Mononuclear cell (primary cell): ENCODE data around the gene IL2RA. TPM values are rescaled to one million over a fixed set of nuclear protein-coding genes. Genes with fewer than 3 reads are reported as not detected.
"Not testable (repeated sequence)": the region's sequence is repeated elsewhere in the genome, so short reads cannot be mapped to it uniquely, and the experiment has no call there.

Experiments used
- H3K27me3 ChIP-seq: 2 replicates; pipeline ENCODE4 v1.6.0; 2011; ENCODE audit warnings: low read length, control low read depth; ENCODE audit not compliant: insufficient read depth
- H3K4me1 ChIP-seq: 2 replicates; pipeline ENCODE4 v1.5.1; 2011; ENCODE audit warnings: mild to moderate bottlenecking, low read length, control low read depth; ENCODE audit not compliant: insufficient read depth
- H3K4me3 ChIP-seq: 2 replicates; pipeline ENCODE4 v1.5.1; 2011; ENCODE audit warnings: mild to moderate bottlenecking, low read length, moderate library complexity
- H3K9me3 ChIP-seq: 2 replicates; pipeline ENCODE4 v1.5.1; 2011; ENCODE audit warnings: low read depth, mild to moderate bottlenecking, control low read depth, low read length
- total RNA-seq: library from RNA; depleted of rRNA; stranded (reverse); fragments of >200 nt; gene quantifications from one replicate; pipeline ENCODE4 v1.2.3, GENCODE V29; 2012

IL2RA gene
- 3.7 TPM for total RNA-seq

DNA sequence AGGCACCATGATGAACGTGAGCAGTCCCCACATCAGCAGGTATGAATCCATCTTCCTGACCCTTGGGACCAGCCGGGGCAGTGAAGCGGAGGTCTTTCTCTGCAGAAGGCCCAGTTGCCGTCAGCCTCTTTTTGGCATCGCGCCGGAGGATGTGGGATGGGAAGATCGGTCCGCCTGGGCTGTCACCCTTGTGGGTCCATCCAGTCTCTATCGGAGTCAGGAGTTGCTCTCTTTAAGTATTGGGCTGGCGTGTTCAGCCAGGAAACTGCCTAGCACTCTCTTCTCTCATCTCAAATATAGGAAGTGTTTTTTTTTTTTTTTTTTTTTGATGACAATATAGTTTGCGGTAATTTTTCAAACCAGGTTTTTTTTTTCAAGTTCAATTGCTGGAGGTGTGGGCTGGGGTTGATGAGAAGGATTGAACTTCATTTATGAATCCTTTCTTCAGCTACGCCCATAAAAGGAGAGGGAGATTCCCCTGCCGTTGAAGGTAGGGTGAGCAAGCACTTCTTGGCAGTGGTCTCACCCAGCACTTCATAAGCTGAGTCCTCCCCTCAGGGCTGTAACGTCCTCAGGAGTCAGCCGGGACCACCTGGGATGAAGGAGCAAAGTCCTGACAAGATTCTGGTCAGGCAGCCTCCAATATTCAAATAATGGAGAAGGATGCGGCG lies at the start of gene IL2RA:
Gene IL2RA, minus strand, starts transcription at position 267 of the 671 bp plus-strand sequence. Its CDS starts 216 bp downstream, at position 51.
- no peaks in the 10 kb centered on the region for H3K9me3 ChIP-seq
- no peaks in the 10 kb centered on the region for H3K27me3 ChIP-seq
- peaks cover 44% of the 10 kb centered on the region for H3K4me1 ChIP-seq
- H3K4me3 ChIP-seq = peak within 1 kb of the TSS; percentile 44

DNA sequence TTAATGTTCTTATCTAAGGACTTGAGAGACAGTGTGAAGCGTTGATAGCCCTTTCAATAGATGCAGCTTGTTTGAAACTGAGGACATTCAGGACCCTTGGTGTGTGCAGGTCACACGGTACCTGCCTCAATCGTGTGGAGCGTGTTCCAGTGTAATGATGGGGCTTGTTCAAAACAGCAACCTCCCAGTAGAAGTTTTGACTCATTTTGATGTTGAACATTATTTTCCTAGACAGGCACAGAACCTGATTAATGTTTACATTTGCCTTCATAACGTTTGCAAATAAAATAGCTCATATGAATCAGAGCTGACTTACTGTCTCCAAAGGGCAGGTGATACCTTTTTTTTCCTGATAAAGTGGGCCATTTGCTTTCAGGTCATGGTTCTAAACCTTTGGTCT lies 48.0 kb upstream of the IL2RA start:
- Histone ChIP-seq H3K4me1 (peaks cover 16% of the 10 kb centered on the region), H3K27me3 (no peaks in the 10 kb centered on the region), H3K9me3 (no peaks in the 10 kb centered on the region), H3K4me3 (no peak overlapping the region)

DNA sequence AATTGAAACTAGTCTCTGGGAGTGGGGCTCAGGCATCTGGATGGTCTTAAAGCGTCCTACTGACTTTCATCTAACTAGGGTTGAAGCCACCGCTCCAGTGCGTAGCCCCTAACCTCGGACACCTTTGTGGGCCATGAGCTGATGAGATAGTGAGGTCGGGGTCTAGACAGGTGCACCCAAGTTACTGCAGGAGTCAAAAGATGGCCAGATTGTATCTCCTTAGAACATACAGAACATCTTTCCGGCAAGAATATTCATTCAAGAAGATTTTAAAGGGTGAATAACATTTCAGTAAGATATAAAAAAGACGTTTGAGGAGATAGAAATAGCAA lies 47.2 kb upstream of the IL2RA start:
- no peak overlapping the region for H3K4me3 ChIP-seq
- H3K27me3 ChIP-seq = no peaks in the 10 kb centered on the region
- H3K9me3 ChIP-seq = no peaks in the 10 kb centered on the region
- H3K4me1 ChIP-seq = peaks cover 16% of the 10 kb centered on the region

DNA sequence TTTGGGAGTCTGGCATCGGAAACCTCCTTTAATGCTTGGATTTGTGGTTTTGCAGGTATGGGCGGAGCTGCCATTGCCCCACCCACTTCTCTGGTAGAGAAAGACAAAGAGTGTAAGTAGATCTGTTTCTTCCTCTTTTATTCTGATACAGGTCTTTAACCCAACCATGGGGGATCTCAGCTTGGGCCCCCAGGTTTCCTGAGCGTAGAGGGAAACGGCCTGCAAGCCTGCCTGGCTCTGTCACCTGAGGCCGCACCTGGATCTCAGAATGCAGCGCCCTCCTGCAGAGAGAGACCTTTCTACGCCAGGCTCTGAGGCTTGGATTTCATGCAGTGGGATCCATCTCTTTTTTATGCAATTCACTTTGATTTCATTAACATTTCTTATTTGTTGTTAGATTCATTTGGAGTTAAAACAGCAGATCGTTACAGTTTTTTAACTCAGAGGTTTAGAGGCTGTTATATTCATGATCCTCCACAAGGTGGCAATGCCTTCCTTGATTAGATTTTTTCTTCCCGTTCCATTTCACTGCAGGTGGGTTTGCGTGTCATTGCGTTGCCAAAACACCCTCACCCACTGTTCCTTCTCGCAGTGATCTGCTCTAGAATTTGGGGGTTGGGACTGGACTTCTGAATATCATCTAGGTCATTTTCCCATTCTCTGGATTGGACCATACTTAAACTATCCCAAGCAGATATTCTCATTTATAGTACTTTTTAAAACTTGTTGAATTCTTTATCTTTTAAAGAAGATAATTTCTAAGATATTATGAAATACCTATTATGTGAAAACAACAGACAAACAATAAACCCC lies 46.7 kb upstream of the IL2RA start:
- Histone ChIP-seq H3K4me1 (peaks cover 16% of the 10 kb centered on the region), H3K9me3 (no peaks in the 10 kb centered on the region), H3K27me3 (no peaks in the 10 kb centered on the region), H3K4me3 (no peak overlapping the region)

DNA sequence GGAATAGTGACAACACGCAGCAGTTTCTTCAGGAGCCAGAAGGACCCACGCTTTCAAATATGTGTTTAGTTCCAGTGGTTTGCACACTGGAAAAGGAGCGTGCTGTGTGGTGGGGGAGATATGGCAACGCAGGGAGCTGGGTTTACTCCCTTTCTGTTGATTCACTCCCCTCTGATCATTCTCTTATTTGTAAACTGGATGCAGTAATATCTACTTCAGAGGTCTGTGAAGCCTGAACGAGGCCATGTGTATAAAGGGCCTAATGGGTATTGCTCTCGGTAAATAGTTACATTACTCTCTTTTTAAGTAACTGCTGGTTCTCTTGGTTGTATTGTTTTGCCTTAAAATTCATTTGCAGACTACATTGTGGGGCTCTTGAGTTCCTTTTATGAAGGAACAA lies 45.9 kb upstream of the IL2RA start:
- Histone ChIP-seq H3K4me3 (no peak overlapping the region), H3K4me1 (peaks cover 16% of the 10 kb centered on the region), H3K27me3 (no peaks in the 10 kb centered on the region), H3K9me3 (no peaks in the 10 kb centered on the region)

DNA sequence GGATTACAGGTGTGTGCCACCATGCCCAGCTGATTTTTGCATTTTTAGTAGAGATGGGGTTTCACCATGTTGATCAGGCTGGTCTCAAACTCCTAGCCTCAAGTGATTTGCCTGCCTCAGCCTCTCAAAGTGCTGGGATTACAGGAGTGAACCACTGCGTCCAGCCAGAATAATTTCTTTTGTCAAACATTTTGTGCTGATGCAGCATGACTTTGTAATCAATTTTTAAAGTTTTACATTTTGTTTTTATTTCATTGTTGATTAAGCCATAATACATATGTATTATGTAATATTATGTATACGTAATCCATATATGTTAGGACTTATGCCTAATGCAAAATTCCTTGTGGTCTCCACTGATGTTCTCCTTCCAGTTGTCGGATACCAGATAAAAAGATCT lies 45.4 kb upstream of the IL2RA start:
- not testable (repeated sequence) for H3K27me3 ChIP-seq, H3K4me3 ChIP-seq, H3K9me3 ChIP-seq
- H3K4me1 ChIP-seq = peaks cover 16% of the 10 kb centered on the region

DNA sequence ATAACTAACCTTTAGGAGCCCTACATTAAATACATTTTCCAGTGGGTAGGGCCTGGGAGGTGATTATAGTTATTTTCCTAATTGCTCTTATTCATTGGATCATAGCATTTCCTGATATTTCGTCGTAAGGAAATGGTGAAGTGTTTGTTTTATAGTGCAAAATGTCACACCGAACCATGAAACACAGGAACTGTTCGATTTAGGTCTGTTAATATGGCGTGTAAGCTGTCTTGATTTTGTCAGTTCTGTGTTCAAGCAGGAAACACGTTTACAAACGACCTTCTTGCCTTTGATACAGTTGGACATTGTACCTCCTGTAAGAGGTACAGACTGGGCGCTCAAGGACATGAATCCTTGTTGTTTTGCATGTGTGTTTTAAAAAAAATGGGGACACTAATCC lies 41.4 kb upstream of the IL2RA start:
- peaks cover 7% of the 10 kb centered on the region for H3K4me1 ChIP-seq
- no peak overlapping the region for H3K4me3 ChIP-seq
- H3K27me3 ChIP-seq = no peaks in the 10 kb centered on the region
- H3K9me3 ChIP-seq = no peaks in the 10 kb centered on the region

DNA sequence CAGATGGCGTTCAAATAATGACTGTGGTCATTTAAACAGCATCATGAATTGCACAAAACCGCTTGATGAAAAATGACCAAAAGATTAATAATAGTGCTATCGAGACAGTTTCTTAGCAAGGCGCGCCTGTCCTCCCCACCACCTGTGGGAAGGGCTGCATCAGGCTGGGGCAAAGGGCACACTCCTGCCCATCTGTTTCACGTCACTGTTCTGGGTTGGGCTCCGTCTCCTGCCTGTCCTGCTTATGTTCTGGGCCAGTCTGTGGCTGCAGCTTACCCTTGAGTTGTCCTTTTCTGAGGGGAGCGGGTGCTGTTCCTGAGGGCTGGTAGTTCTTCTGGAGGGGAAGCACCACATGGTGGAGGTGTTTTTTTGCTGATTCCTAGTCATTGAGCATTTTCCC lies 40.0 kb upstream of the IL2RA start:
- H3K4me3 ChIP-seq = no peak overlapping the region
- no peaks in the 10 kb centered on the region for H3K4me1 ChIP-seq
- H3K9me3 ChIP-seq = no peaks in the 10 kb centered on the region
- H3K27me3 ChIP-seq = no peaks in the 10 kb centered on the region

DNA sequence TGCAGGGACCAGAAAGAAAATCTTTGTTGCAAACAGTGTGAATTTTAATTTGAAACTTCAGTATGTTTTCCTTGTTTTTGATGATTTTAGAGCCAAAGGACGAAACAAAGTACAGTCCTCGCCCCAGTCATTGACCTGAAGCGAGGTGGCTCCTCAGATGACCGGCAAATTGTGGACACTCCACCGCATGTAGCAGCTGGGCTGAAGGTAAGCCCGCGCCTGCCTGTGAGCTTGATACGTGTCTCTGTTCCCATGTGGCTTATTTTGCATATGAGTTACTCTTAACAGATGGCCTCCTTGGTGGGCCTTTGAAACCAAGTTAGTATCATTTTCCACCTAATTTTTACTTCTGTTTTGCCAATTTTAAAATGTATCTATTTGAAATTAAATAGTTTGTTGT lies 39.0 kb upstream of the IL2RA start:
- Histone ChIP-seq H3K4me3 (no peak overlapping the region), H3K27me3 (no peaks in the 10 kb centered on the region), H3K4me1 (no peaks in the 10 kb centered on the region), H3K9me3 (no peaks in the 10 kb centered on the region)

DNA sequence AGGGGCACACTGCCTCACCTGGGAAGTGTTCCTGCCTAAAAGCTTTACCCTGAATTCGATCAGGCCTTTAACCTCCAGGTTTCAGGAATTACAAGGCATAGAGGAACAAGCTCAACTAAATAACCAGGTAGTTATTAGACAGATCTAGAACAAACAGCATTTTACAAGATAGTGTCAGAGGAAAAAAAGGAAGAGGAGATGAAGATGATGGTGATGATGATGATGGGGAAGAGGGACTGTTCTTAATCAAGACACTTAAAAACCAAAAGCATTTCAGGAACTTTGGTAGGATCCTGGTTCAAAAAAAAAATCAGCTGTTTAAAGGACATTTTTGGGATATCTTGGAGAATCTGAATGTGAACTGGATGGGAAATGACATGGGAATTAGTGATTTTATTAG lies 38.2 kb upstream of the IL2RA start:
- Histone ChIP-seq H3K4me1 (no peaks in the 10 kb centered on the region), H3K27me3 (no peaks in the 10 kb centered on the region), H3K9me3 (no peaks in the 10 kb centered on the region), H3K4me3 (no peak overlapping the region)

DNA sequence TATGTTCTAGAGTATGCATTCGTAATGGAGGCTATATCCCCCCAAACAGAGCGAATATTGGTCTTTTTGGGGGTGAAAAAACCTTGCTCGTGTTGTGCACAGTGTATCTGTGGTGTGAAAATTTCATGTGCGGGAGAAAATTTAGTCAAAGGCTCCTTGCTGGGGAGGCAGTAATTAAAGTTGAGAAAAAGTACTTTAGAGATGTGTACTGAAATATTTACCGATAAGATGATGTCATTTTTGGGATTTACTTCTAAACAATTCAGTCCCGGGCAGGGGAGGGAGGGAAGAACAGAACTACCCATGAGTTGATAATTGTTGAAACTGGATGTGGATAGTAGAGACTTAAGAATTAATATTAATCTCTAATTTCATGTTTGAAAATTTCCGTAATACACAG lies 36.0 kb upstream of the IL2RA start:
- Histone ChIP-seq H3K9me3 (no peaks in the 10 kb centered on the region), H3K4me1 (peaks cover 8% of the 10 kb centered on the region), H3K27me3 (no peaks in the 10 kb centered on the region), H3K4me3 (no peak overlapping the region)

DNA sequence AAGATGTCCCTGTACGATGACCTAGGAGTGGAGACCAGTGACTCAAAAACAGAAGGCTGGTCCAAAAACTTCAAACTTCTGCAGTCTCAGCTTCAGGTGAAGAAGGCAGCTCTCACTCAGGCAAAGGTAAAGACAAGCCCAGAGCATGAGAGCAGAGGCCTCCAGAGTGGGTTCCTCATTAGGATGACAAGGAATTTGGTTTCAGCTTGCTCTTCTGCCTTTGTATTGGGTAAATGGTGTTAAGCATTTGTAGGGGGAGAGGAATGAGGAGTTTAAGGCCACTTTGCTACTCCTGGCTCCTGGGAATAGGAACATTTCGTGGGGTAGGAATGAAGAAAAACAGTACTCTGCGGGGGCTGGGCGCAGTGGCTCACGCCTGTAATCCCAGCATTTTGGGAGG lies 34.9 kb upstream of the IL2RA start:
- H3K4me1 ChIP-seq = peaks cover 18% of the 10 kb centered on the region
- H3K9me3 ChIP-seq = no peaks in the 10 kb centered on the region
- H3K4me3 ChIP-seq = no peak overlapping the region
- no peaks in the 10 kb centered on the region for H3K27me3 ChIP-seq

DNA sequence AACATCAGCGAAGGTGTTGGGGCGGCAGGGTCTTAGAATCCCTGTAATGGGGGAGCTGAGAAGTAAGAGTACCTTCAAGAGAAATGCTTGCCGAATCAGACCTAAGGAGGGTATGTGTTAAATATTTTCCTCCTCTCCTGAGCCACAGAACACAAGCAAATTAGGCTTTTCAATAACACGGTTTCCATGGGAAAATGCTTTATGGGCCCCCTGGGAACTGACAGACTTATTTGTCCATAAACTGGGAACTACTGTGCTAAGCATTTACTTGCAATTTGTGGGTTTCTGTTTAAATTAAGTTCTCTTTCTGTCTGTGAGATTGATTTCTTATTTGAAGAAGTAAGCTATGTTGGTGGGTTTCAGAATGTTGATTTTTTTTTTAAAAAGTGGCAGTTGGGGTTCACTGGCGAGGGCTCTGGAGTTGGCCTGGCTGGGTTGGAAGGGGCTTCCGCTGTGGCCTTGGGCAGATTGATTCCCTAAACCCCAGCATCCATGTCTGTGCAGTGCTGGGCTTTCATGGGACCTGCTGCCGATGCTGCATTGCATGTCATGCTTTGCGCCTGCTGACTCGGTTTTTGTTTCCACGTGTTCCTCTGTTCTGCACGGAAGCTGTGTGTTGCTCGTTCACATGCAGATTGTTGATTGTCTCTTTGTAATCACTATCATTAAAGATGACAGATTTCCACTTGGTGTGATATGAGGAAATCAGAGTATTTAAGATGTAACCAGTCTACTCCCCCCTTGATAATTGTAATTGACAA lies 33.8 kb upstream of the IL2RA start:
- peaks cover 29% of the 10 kb centered on the region for H3K4me1 ChIP-seq
- H3K4me3 ChIP-seq = no peak overlapping the region
- no peaks in the 10 kb centered on the region for H3K27me3 ChIP-seq
- H3K9me3 ChIP-seq = no peaks in the 10 kb centered on the region

DNA sequence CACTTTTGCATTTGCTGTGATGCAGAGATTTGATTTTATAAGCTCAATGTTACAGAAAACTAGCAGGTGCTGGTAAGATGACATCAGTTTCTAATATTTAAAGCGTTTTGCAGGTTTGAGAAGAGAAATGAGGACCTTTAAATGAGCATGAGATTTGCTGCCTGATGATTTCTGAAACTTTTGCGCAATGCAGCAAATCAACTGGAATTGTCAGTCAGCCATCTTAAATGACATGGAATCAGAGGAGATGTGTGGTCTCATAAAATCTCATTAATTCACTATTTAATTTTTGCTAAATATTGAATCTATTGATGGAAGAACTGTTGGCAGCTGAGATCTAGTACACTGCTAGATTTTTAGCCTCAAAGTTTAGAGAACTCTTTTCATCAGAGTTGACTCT lies 30.6 kb upstream of the IL2RA start:
- Histone ChIP-seq H3K4me1 (peaks cover 49% of the 10 kb centered on the region), H3K4me3 (no peak overlapping the region), H3K27me3 (no peaks in the 10 kb centered on the region), H3K9me3 (no peaks in the 10 kb centered on the region)

DNA sequence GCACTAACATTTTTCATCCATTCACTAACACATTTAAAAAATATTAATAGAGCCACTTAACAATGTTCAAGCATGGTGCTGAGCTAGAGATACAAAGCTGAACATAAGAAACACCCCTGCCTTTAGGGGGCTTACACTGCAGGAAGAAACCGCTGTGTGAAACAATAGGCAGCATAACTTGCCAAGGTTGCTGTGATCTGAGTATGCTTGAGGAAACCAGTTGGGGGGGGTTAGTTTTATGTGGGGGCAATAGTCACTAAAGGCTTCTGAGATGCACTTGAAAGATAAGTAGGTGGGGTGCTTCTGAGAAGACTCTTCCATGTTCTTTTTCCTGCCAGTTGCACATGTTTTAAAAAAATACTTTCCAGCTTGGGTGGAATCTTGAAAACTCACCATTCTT lies 29.5 kb upstream of the IL2RA start:
- peaks cover 52% of the 10 kb centered on the region for H3K4me1 ChIP-seq
- H3K9me3 ChIP-seq = no peaks in the 10 kb centered on the region
- no peak overlapping the region for H3K4me3 ChIP-seq
- no peaks in the 10 kb centered on the region for H3K27me3 ChIP-seq
